SKM-1 (cell line): ENCODE data around the gene ARL8A.
"Not testable (repeated sequence)": the region's sequence is repeated elsewhere in the genome, so short reads cannot be mapped to it uniquely, and the experiment has no call there.

Source experiments
- DNase-seq: peaks from one replicate; lab custom pipeline; 2025; ENCODE audit not compliant: unreplicated experiment; lab: John Stamatoyannopoulos, UW

Gene ARL8A

DNA sequence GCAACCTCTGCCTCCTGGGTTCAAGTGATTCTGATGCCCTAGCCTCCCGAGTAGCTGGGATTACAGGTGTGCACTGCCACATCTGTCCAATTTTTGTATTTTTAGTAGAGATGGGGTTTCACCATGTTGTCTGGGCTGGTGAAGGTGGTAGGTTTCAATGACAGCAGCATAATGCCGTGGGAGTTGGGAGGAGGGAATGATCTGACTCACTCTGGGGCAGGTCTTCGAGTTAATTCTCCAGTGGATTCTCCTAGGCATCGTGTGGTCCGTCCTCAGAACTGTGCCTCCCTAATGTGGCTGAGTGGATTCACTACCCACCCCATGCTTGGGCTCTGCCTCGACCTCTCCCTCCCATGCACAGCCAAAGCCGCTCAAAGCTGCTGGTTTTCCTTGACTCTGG is 23.5 kb downstream of the ARL8A start:
- DNase-seq = no peak

DNA sequence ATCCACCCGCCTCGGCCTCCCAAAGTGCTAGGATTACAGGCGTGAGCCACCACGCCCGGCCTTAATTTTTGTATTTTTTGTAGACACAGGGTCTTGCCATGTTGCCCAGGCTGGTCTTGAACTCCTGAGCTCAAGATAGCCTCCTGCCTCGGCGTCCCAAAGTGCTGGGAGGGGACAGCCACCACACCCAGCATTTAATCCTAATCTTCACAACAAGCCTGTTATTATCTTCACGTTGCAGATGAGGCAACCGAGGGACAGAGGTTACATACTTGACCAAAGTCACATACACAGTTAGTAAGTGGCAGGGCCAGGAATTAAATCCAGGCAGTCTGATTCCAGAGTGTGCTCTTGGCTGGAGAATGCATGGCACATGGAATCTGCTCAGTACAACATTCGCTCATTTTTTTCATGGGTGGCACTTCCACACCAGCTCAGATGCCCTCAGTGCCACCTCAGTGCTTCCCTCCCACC is 26.6 kb downstream of the ARL8A start:
- DNase-seq = no peak

DNA sequence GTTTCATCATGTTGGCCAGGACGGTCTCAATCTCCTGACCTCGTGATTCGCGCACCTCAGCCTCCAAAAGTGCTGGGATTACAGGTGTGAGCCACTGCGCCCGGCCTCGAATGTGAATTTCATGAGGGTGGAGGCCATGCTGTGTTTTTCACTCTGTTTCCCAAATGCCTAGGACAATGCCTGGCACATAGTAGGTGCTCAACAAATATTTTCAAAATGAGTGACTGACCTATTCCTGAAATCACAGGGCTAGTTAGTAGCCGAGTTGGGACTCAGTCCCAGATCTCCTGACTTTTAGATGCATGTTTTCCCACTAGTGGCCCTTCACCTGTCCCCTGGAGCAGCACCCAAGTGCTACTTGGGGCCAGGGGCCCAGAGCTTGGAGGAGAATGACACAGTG is 28.2 kb downstream of the ARL8A start:
- DNase-seq = no peak

DNA sequence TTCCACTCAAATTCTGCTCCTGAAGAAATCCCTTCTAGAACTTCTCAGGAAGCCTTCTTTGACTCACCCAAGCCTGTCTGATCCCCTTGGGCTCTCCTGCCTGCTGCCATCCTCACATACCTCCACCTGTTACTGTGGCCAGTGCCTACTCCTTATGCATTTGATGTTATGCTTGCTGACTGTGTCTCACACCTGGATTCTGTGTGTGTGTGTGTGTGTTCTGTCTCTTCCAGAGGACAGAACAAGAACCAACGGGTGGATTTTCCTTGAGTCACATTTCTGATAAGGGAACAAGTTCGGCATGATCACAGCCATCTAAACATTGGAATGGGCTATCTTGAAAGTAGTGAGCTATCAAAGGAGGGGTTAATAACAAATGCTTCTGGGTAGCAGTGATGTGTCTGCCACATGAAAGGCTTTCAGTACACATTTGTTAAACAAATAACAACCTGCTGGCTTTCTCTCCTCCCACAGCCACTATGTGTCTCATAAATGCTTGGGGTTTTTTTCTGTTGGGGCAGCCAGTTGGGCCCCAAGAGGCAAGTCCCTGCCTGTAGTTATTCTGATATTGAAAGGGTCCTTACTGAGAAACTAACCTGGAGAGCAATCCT is 30.7 kb downstream of the ARL8A start:
- no peak for DNase-seq

DNA sequence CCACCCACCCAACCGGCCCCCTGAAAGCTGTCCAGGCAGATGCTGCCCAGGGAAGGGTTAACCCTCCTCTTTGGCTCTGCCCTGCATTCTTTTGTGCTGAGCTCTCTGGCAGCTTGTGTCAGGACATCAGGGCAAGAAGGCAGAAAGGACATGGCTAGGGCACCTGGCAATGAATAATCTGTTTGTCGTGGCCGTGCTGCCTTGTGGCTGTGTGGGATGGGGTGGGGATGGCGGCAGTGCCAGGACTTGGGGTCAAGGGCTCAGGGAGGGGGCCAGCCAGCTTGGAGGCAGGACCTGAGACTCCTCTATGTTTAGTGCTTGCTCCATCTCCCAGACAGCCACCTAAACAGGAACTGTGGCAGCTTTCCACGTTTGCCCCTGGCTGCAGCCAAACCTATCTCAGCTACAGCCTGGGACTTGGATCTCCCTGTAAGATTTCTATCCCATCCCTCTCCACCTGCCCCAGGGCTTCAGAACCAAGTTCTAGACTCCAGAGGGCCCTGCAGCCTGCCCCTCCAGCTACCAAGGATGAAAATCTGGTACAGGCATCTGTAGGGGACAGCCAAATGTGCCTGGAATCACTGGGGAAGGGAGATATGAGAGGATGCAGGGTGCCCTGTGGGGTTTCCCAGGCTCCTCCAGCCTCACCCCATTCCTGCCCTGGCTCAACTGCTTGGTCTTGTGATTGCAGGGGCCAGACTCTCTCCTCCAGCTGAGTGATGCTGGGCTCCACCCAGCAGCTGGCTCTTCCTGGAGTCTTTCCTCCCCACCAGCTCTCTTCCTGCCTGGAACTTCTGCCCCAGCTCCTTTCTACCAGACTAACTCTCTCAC is 31.5 kb downstream of the ARL8A start:
- no peak for DNase-seq

DNA sequence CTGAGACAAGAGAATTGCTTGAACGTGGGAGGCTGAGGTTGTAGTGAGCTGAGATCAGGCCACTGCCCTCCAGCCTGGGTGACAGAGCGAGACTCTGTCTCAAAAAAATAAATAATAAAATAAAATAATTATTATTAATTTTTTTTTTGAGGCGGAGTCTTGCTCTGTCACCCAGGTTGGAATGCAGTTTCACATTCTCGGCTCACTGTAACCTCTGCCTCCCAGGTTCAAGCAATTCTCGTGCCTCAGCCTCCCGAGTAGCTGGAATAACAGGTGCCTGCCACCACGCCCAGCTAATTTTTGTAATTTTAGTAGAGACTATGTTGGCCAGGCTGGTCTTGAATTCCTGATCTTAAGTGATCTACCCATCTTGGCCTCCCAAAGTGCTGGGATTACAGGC is 32.9 kb downstream of the ARL8A start:
- not testable (repeated sequence) for DNase-seq

DNA sequence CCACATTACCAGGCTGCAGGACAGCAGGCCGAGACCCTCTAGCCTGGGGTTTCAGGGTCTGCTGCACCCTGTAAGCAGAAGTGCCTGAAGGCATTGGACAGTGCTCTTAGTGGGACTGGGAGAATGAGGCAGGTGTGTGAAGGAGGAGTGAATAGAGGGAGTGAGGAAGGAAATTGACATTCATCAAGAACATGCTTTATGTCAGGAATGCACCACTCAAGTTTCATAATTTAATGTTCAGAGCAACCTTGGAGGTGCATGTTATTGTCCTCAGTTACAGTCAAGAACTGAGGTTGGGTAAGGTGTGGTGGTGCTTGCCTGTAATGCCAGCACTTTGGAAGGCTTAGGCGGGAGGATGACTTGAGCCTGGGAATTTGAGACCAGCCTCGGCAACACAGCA is 33.6 kb downstream of the ARL8A start:
- DNase-seq = no peak

DNA sequence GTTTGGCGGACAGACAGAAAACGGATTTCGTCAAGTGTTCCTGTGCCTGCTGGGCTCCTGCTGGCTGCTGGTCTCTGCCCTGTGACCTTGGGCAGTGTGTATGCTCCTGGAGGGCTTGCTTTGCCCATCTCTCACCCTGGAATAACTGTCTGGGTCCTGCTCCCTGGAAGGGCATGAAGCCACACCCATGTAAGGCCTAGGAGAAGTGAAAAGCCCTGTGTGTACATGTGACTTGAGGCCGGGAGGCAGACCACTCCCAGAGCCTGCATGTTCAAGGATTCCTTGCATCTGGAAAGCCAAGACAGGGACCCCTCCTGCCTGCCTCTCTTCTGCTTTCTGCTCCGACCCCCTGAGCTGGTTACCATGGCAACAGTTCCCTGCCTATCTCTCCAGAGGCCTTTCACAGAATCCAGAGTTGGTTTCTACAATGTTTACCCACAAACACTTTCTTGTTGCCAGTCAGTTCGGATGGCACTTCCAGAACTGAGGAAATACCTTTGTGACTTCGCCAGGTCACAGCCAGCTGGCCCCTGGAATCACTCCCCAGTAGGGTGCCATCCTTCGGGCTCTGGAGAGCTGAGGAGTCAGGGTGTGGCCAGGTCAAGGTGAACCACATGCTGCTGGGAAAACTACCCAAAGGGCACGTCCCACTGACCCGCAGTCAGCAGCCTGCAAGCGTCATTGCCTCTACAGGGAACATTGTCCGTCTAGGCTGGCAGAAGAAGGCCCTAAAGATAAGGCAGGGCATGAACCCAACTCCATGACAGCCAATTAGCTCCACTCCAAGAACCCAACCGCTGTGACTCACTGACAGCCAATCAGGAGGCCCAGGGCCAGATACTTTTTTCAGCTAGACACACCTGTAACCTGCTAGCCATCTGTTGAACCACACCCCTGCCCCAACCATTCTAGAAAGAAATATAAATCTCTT is 36.5 kb downstream of the ARL8A start:
- no peak for DNase-seq

DNA sequence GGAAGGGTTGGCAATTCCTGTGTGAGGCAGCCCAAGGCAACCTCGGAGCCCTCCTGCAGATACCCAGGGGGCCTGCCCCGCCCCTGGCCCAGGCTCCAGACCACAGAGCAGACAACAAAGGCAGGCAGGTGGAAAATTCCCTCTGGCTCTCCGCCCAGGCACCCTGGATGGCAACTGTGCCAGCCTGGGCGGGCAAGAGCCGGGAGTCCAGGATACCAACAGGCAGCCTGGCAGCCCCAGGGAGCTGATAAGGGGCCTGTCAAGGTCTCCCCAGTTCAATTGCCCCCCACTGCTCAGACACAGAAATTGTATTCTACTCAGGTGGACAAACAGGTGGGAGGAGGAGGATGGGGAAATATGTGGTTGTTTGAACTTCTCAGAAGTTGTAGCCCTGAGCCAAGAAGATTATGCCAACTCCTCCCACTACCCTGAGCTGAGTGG is 37.2 kb downstream of the ARL8A start:
- DNase-seq = no peak

DNA sequence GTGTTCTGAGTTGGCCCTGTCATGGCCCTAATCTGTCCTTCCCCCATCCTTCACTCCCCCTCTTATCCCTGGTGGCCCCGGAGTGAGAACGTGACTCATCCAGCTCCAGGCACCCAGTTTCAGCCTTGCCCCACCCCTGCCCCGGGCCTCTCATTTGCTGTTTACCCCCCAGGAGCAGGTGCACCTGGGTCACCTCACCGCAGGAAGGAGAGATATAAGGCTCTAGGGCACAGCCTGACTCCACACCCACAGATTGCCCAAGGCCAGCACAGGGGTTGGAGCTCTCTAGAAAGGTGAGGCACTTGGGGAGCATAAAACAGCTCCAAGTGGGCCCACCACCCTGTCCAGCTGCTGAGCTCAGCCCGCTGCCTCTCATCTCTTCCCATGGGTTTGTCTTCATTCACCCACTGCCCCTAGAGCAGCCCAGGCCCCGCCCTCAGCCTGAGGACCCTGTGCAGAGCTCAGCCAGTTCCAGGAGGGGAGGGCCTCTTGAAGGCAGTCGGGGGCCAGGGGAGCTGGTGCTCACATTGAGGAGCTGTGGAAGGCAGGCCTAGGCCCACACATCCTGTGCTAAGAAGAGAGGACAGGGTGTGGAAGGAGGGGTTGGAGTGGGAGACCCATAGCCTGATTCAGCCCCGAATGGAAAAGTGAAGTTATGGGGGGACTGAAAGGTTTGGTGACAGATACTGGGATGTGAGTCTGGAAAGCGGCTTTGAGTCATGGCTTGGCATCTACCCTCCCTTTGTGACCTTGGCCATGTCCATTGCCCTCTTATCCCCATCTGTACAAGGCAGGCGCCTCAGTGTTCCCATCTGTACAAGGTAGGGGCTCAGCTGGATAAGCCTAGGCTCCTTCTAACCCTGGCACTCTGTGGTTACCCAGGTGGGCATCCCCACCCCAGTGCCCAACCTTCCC is 37.9 kb downstream of the ARL8A start:
- DNase-seq = no peak

DNA sequence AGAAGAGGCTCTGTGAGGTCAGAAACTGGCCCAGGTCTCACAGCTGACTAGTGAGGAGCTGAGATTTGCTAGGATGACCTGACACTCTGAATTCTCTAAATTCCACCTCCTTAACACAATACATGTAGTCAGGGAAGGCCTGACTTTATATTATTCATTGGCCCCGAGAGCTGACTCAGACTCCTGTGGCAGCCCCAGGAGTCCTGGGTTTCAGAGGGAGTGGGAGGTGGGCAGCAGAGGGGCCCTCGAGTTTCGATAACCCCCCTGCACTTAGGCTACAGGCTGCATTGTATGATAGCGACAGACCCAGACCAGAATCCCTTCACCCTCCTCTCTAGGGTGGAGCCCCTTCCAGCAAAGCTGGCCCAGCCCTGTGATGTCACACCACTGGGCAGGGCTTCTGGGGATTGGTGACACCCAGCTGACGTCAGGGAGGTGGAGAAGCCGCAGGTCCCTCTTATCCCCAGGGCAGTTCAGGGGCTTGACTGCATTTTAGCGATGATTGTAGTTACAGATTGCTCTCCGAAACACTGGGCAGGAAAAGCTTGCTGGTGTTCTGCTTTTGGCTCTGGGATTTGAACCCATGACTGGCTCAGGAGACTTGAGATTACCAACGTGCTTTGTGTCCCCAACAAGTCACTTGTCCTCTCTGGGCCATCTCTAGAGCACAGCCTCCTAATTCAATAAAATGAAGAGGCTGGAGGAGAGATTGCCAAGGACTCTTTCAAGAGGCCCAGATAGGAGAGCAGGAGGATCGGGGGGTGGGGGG is 38.8 kb downstream of the ARL8A start:
- no peak for DNase-seq

DNA sequence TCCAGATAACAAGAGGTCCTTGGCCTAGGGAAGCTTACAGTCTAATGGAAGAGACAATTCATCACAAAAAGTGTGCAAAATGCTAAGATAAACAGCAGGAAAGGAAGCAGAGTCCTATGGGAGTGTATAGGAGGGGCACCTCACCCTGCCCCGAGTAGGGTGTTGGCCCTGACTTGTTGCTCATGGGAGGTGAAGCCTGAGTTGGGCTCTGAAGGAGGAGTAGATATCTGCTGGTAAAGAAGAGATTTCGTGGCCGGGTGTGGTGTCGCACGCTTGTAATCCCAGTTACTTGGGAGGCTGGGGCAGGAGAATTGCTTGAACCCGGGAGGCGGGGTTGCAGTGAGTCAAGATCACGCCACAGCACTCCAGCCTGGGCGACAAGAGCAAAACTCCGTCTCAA is 40.5 kb downstream of the ARL8A start:
- DNase-seq = no peak

DNA sequence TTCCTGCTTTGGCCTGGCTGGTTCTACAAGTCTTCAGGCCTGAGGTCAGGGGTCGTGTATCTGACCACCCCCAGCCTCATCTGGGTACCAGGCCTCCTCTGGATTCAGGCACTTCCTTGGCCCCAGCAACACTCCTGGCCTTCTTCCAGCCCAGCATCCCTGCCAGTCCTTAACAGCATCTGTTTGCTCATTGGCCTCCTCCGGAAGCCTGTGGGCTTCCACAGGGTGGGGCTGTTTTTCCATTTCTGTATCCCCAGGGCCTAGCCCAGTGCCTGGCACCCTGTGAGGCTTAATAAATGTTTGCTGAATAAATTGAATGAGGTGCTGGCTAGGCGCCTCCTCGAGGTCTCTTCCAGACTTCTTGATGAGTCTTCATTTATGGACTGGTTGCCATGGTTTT is 43.4 kb downstream of the ARL8A start:
- DNase-seq = no peak

DNA sequence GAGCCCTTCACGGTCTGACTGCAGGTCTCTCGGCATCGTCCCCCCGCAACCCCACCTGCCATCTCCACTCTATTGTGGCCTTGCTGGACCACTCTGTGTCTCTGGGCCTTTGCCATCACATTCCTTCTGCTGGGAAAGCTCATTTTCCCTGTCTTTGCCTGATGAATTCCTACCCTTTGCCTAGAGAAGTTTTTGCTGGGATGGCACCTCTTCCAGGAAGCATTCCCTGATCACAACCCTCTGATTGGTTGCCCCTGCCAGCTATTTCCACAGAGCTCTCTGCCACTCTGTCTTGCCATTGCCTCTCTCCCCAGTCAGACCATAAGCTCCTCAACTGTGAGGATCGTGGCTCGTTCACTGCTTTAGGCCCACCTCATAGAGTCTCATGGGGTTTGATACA is 50.7 kb downstream of the ARL8A start:
- DNase-seq = no peak

DNA sequence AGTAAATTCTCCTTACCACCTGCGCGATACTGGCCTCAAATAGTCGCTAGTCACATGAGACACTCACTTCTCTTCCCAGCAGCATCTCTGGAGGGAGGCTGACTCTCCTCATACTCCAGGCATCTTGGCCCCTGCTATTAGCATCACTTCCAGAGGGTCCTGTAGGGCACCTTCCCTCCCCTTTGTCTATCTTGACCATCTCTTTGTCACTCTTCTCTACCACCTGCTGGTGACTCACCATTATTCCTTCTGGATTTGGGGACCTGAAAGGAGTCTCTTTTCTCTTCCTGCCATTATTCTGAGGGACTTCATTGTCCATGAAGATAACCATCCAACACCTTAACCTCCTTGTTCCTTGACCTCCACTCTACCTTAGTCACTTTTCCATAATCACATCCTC is 53.5 kb downstream of the ARL8A start:
- DNase-seq = no peak

DNA sequence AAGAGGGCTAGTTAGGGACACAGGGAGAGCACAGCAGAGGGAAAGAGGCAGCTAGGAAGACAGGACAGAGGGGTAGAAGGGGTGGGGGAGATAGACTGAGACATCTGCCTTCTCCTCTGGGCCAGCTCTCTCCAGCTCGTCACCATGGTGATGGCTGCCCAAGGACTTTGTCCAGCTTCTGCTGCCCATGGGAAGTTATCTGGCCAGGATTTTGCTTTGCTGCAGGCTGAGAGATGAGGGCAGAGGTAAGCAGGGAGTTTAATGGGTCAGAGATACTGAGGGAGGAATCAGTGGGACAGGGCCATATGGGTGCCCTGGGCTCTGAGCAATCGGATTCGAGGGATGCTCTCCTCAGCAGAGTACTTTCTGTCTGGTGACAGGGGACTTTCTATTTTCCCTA is 56.3 kb downstream of the ARL8A start:
- DNase-seq = no peak

DNA sequence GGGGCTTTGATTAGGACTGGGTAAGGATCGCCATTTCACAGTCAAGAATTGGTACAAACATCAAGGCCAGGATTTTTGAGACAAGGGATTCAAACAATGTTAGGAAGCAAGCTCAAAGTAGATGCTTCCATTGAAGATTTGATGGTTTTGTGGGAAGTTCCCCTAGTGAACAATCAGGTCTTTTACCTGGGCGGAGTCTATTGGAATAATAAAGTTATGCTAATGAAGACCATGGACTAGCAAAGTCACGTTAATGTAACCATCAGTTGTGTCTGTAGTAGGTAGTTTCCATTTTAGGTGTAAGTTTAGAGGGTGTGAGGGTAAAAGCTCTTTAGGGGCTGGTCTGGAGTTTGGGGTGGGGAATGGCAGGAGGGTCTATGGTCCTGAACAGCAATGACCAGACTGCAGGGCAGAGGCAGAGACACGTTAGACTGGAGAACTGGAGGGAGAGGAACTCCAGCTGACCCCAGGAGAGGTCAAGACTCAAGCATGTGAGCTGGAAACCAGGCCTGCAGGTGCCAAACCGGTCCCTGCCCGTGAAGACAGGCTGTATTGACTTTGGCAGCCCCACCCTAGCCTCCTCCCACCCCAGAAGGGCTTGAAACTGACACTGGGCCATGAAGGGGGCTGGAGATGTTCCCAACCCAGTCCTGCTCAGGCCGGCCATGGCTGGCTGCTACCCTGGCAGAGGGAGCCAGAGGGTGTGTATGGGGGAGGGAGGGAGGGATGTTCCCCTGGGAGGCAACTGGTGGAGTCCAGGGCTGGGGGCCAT is 57.8 kb downstream of the ARL8A start:
- no peak for DNase-seq

DNA sequence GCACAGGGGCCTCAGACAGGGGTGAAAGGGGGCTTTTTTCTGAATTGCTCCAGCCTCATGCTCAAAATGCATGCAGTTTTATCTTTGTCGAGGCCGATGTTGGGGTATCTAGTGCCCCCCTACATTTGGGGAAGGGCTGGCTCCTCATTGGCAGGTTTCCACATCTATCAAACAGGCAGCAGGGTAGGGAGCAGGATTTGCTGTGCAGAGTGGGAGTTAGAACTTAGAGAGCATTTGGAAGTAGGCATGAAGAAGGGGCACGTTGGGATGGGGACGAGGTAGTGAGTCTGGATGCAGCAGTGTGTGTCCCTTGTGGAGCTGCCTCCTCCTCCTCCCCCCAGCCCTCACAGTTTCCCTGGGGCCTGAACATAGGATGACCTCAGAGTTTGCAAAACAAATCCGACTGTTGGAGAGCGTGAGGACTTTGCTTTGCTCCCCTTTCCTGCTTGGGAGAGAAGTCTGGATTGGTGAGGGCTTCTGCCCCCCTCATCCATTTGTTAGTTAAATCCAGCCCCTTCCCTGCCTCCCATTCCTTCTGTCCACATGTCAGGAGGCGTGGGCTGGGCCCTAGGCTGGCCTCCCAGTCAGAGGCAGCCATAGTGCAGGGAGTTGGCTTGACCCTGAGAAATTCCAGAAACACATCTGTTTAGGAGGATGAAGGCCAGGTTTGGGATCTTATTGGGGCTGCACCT is 58.7 kb downstream of the ARL8A start:
- DNase-seq = no peak
